Upper lobe of left lung (tissue), 4 donors: ENCODE data around the gene DHODH.

ENCODE experiments used
- CTCF ChIP-seq, 6 experiments: fragments of 450-650 bp in 4 of 6; fragments of 200-600 bp in 2 of 6; sonication (generic) in 2 of 6; IDR thresholded peaks; one replicate each; pipeline ENCODE4 v1.5.1; 2016 to 2019; ENCODE audit warnings: antibody characterized with exemption in 6 of 6
- POLR2A ChIP-seq, 4 donors: fragments of 450-650 bp; IDR thresholded peaks; one replicate each; pipeline ENCODE4 v1.5.1; 2016 to 2017; ENCODE audit warnings: antibody characterized with exemption in 4 of 4, mild to moderate bottlenecking in 2 of 4

DNA sequence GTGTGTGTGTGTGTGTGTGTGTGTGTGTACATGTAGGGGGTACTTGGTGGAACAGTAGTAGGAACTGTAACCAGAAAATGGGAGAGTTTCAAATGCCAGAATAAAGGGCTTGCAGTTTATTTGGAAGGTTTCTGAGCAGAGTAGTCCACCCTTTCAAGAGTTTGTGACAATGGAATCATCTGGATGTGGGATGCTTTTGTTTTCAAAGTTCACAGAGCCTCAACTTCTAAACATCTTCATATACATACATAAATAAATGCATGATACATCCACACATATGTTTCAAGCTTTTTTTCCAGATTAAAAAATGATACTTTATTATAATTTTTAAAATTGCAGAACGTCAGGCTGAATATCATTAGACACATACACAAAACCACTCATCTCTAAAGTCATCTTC, 5.9 kb upstream of the DHODH start:
- TF ChIP-seq CTCF (IDR thresholded peaks at IDR 0.05): no peak
- TF ChIP-seq POLR2A (IDR thresholded peaks at IDR 0.05): no peak
